Anterior cingulate cortex (tissue), 58 donors: ENCODE measurements around the gene IGSF6.
"Not testable (repeated sequence)": the region's sequence is repeated elsewhere in the genome, so short reads cannot be mapped to it uniquely, and the experiment has no call there.

Experiments used
- DNase-seq, 58 donors: peaks; one replicate each; lab custom pipeline; 2025; lab: John Stamatoyannopoulos, UW

Gene IGSF6, protein sequence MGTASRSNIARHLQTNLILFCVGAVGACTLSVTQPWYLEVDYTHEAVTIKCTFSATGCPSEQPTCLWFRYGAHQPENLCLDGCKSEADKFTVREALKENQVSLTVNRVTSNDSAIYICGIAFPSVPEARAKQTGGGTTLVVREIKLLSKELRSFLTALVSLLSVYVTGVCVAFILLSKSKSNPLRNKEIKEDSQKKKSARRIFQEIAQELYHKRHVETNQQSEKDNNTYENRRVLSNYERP

DNA sequence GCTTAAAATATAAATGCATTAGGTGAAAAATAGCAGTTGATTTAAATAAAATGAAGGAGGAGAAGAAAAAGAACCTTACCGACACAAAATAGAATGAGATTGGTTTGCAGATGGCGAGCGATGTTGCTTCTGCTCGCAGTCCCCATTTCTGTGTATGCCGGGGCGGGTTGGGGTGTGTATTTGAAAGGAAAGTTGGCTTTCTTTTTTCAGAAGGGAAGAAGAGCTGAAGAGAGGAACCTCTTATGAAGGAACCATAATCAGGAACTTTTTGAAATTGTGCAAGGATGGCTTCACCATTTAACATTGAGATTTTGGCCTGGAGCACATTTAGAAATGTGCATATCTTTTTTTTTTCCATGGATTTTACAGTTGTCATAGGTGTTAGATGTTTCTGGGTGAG is at the start of gene IGSF6:
TSS of gene IGSF6 (minus strand) at position 156 of the 400 bp plus-strand sequence. CDS start at position 146, 10 bp downstream.
- DNase-seq = peak in 1 of 58 donors; percentile 8

DNA sequence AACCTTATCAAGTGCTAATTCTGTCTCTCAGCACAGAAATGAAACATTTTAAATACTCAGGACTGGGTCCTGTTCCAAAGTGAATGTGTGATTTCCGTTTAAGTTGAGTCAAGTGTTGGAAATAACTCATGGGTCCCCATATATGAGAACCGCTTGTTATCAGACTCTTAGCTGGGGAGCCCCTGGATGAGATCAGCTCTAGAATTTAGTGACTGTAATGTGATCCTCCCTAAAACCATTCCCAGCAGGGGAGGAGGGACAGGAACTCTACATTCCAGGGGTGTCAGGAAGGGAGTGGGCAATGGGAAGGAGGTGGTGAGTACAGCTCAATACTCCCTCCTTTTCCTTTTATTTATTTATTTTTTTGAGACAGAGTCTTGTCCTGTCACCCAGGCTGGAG is 48.9 kb upstream of the IGSF6 start:
- DNase-seq = no peak

DNA sequence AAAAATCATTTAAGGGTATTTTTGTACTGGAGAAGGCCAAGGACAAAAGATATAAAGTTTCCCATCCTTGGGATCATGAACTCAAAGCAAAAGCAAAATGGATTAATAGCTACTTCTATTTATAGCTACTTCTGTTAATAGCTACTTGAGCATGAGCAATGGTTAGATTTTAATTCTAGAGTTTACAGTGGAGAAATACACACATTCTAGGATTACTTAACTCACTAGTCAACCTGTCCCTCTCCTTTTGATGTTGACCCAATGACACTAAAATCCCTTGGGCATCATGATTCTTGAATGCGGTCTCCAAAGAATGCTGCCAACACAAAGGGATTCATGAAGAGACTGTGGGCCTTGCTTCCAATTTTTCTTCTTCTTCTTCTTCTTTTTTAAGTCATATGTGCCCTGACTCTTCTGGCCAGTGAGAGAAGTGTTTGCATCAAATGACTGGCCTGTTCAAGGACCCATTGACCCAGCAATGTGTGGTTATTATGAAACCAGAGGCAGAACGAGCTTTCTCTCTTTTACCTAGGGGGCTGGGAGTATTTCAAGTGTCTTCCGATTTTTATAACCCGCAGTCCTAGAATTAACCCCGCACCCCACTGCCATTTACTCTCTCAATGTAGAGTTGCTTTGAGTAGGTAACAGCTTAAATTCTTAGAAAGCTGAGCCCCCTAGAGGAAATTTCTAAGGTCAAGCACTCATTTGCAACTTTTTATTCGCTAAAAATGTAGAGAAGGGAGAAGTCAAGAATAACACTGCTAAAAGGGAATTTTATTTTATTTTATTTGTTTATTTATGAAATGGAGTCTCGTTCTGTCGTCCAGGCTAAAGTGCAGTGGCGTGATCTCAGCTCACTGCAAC is 46.0 kb upstream of the IGSF6 start:
- no peak for DNase-seq

DNA sequence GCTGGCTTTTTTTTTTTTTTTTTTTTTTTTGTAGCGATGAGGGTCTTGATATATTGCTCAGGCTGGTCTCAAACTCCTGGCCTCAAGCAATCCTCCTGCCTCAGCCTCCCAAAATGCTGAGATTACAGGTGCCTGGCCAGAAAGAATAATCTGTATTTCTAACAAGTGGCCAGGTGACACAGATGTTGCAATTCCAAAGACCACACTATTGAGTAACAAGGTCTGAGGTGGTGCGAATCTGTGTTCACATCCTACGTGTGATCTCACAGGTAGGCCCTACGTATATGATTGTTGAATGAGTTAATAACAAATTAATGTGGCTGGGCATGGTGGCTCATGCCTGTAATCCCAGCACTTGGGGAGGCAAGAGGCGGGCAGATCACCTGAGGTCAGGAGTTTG is 44.6 kb upstream of the IGSF6 start:
- DNase-seq = no peak

DNA sequence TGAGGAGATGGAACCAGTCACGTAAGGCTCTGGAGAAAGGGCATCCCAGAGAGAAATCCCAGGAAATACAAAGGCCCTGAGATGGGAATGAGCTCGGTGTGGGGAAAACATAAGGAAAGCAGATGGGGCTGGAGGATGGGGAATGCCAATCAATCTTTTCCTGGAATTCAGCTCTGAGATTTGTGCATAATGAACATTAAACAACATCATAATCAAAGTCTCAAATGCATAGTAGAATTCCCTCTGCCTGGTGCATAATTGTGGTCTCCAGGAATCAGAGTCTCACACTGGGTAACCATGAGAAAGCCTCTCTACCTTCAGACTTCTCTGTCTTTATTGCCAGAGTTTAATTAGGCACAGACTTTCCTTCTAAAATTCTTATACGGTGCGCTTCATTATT is 42.2 kb upstream of the IGSF6 start:
- DNase-seq = no peak

DNA sequence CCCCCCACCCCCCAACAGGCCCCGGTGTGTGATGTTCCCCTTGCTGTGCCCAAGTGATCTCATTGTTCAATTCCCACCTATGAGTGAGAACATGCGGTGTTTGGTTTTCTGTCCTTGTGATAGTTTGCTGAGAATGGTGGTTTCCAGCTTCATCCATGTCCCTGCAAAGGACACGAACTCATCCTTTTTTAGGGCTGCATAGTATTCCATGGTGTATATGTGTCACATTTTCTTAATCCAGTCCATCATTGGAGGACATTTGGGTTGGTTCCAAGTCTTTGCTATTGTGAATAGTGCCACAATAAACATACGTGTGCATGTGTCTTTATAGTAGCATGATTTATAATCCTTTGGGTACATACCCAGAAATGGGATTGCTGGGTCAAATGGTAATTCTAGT is 38.6 kb upstream of the IGSF6 start:
- DNase-seq = not testable (repeated sequence)

DNA sequence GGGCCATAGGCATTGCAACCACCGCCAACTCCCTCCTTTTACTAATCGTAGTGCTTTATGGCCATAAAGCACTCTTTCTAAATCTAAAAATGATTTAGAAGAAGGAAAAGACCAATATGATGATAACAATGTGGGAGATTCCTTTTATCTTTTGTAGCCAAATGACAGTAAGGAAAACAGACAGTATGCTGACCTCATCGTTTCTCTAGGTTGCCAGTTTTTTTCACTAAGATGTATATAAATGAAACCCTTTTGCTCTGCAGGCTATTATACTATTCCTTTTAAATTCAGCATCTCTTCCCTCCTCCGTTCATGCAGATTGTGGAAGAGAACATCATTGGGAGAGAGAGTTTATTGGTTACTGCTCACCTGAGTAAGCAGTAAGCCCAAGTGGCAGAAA is 36.7 kb upstream of the IGSF6 start:
- no peak for DNase-seq

DNA sequence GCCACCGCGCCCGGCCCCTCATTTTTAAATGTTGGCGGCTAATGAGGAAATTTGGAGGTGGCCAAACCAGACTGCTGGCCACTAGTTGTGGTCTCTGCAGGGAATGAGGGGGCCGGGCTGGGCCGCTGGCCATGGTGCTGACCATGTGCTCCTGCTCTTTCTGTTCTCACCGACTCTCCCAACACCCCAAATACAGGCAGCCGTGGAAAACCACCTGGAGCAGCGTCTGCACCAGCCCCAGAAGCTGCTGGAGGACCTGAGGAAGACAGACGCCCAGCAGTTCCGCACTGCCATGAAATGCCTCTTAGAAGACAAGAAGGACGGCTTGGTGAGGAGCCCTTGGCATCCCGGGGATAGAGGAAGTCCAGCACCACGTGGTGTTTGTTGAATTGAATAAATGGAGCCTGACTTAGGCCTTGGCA is 32.6 kb upstream of the IGSF6 start:
- DNase-seq = peak in 1 of 58 donors; percentile 0

DNA sequence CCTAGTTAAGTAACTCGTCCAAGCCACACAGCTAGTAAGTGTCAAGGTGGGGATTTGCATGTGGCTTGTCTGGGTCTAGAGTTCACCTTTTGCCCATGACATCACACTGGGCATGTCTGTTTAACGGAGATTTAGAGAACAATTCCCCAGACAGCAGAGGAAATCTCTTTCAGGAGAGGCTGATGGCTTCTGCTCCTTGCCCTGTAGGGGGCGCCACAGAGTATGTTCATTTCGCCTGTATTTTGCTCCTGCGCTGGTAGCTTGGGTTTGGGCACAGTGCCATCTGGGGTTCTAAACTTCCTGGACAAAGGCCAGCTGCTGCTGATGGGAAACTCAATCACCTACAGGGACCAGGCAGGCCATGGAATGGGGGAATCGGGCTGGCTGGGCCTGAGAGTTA is 31.8 kb upstream of the IGSF6 start:
- DNase-seq = peak in 2 of 58 donors; percentile 1 to 32

DNA sequence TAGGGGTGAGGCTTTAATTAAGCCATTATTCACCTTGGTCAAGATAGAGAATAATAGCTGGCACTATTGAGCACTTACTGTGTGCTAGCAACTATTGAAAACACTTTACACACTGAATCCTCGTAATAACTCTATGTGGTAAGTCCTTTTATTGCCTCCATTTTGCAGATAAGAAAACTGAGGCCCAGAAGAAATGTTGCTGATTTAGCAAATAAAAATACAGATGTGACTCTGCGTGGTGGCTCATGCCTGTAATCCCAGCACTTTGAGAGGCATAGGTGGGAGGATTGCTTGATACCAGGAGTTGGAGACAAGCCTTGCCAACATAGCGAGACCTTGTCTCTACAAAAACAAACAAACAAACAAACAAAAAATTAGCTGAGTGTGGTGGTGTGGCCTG is 30.8 kb upstream of the IGSF6 start:
- no peak for DNase-seq

DNA sequence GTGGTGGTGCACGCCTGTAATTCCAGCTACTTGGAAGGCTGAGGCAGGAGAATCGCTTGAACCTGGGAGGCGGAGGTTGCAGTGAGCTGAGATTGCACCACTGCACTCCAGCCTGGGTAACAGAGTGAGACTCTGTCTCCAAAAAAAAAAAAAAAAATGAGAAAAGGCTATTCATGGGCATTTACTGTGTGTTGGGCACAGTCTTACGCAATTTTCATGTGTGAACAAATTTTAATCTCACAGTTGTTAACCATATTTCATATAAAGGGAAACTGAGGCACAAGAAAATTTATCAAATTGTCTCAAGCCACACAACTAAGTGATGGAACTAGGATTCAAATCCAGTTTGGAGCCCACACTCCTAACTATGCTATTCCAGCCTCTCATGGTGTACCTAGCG is 28.3 kb upstream of the IGSF6 start:
- DNase-seq = not testable (repeated sequence)

DNA sequence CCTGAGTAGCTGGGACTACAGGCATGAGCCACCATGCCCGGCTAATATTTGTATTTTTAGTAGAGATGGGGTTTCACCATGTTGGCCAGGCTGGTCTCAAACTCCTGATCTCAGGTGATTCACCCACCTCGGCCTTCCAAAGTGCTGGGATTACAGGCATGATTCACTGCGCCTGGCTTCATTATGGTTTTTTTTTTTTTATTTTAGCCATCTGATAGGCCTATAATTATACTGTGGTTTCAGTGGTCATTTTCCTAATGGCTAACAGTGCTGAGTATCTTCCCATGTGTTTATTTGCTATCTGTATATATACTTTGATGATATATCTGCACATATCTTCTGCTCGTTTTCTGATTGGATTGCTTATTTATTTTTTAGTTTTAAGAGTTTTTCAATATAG is 22.0 kb upstream of the IGSF6 start:
- DNase-seq = not testable (repeated sequence)

DNA sequence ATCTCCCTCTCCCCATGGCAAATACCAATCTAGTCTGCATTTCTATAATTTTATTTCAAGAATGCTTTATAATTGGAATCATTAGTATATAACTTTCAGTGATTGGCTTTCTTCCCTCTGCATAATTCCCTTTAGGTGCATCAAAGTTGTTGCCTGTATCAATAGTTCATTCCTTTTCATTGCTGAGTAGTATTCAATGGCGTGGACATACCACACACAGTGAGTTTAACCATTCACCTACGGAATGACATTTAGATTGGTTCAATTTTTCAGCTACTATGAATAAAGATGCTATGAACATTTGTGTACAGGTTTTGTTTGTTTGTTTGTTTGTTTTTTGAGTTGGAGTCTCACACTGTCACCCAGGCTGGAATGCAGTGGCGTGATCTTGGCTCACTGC is 21.1 kb upstream of the IGSF6 start:
- no peak for DNase-seq

DNA sequence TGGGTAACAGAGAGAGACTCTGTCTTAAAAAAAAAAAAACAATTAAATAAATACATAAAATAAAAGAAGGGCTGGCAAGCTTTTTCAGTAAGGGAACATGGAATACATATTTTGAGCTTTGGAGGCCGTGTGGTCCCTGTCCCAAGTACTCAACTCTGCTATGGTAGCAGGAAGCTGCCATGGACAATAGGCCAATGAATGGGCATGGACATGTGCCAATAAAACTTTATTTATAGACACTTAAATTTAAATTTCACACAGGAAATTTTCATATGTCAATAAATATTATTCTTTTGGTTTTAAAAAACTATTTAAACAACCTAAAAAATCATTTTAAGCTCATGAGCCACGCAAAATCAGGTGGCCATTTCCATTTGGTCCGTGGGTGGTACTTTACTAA is 15.2 kb upstream of the IGSF6 start:
- DNase-seq = no peak

DNA sequence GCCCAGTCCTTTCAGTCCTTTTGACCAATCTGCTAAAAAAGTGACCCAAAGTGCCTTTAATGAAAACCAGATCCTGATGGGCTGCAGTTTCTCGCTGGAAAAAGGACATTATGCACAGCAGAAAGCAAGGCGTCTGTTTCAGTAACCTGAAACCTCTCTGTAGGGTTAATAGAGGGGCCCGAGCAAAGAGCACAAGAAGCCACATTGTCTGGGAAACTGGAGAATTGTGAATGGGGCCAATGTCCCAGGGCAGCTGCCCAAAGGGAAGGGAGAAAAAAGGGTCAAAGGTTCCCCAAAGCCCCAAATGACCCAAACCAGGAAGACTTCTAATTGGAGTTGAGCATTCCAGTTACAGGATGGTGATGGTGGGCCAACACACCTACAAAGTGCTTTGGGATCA is 14.4 kb upstream of the IGSF6 start:
- no peak for DNase-seq

DNA sequence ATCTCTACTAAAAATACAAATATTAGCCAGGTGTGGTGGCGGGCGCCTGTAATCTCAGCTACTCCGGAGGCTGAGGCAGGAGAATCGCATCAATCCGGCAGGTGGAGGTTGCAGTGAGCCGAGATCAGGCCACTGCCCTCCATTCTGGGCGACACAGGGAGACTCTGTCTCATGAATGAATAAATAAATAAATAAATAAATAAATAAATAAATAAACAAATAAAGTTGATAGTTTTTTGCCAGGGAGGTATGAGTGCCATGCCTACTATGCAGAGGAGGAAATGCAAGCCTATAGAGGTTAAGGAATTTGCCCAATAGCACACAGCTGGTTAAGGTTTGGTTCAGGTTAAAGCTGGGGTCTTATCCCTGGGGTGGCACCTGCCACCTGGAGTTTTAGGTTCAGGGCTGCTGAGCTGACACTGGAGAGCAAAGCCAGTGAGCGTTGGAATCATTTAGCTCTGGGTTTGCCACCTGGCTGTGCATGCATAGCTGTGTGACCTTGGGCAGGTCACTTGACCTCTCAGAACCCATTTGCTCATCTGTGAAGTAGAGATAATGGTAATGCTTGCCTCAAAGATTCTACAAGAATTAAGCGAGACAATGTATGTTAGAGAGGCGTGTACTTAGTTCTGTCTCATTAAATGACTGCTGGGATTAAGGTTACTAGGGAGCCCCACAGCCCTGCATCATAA is 12.5 kb upstream of the IGSF6 start:
- DNase-seq = no peak

DNA sequence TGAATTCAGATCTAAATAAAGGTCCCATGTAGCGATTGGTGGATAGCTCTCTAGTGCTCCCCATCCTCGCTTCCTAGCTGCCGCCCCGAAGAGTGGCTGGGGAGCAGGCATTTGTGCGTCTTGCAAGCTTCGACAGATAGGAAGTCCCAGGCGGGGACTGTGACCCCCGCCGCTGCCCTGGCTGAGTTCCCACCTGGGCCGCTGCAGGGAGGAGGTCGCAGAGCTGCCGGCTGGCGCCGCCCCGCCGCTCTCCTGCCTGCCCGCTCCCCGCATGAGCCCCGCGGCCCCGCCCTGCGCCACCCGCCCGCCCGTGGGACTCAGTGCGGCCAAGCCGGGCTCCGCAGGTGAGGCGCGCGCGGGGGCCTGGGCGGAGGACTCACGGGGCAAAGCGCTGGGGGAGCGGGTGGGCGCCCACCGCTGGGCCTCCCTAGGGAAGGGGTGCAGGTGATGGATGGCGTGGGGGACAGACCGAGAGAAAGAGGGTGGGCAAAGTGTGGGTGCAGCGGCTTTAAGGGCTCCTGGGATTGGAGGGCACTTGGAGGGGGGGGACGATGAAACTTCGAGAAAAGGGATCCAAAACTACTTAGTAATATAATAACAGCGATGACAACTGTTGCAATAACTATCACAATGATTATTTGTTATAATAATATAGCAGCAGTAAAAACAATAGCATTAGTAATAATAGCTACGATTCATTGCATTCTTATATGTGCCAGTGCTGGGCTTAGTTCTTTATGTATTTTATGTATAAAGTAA is 11.7 kb upstream of the IGSF6 start, which contains the start of gene OTOA:
TSS of gene OTOA (plus strand) at position 80 of the 759 bp plus-strand sequence. CDS start 14,547 bp downstream, outside the sequence.
- DNase-seq = peak in 3 of 58 donors; percentile 8 to 44 (median 11)

DNA sequence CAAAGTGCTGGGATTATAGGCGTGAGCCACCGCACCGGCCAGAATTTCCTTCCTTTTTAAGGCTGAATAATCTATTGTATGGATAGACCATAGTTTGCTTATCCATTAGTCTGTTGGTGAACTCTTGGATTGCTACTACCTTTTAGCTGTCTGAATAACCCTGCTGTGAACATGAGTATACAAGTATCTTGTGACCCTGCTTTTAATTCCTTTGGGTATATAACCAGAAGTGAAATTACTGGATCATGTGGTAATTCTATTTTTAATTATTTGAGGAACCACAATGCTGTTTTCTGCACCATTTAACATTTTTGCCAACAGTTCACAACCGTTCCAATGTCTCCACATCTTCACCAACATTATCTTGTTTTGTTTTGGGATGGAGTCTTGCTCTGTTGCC is 6.7 kb upstream of the IGSF6 start:
- DNase-seq = no peak

DNA sequence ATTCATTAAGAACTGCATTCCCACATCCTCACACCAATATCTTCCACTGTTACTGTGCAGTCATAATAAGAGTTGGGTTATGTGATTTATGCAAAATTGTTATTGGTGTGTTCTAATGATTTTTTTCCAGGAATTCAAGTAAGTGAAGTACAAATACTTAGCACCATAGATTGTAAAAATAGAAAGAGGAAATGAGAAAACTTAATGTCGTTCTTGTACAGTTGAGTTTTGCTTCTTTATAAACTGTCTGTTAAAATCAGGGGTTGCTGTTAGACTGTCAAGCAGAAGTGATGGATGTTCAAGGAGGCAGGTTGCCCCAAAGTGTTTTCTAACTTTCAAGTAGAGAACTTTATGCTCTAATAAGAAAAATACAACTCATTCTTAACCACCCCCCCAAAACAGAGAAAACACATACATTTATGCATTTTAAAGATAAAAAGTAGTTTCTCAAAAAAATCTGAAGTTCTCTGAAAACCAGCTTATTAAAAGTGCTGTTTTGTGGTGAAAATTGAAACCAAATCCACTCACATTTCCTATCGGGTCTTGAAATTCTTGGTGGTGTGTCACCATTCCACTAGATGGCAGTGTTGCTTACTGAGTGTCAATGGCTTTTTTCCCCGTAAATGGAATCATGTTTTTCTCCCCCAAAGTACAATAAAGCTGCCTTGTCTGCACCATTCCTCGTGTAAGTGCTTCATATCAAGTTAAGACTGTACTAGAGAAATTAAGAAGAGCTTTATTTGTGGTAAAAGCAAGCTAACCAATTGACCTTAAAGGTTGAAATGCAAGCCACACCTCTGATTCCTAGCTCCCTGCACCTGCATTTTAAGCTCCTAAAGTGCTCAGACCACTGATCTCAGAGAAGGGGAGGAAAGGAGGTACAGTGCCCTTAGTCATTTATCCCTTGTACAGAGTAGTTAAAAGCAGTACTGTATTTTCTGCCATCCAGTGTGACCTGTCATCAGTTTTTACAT is 4.7 kb upstream of the IGSF6 start:
- peak in 9 of 58 donors; percentile 3 to 56 (median 12) for DNase-seq
